ENCODE results near the gene NMU.
"Not testable (repeated sequence)": the region's sequence is repeated elsewhere in the genome, so short reads cannot be mapped to it uniquely, and the experiment has no call there.

The NMU gene

GRCh38 chr4:55611358-55612059 is 24.6 kb downstream of the NMU start:
- no peaks in the 10 kb centered on the region for H3K9me3 ChIP-seq (replicated peaks in 1 of 11)
- H3K4me1 ChIP-seq = peaks cover 0 to 5% (median 0%) of the 10 kb centered on the region in 10 experiments; a peak in 1 of 20 replicates
- H3K36me3 ChIP-seq = no peaks in the 10 kb centered on the region

DNA sequence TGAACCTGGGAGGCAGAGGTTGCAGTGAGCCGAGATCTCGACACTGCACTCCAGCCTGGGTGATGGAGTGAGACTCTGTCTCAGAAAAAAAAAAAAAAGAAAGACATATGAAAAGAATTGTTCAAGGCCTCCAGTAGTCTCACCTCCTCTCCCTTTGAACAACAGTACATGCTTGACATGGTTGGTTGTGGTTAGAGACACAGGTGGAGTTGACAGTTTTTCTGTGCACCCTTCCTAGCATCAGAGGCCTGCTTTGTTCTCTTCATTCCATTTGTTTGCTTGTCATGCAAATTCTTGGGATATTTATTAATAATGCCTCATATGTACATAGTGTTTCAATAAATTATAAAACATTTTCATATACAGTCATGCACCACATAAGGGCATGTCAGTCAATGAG is 25.7 kb downstream of the NMU start:
- Histone ChIP-seq H3K36me3 (no peaks in the 10 kb centered on the region), H3K27me3 (no peaks in the 10 kb centered on the region), H3K27ac (no peak overlapping the region), H3K9ac (no peak overlapping the region), H3K4me3 (no peak overlapping the region), H4K20me1 (no peaks in the 10 kb centered on the region), H3K4me2 (no peak overlapping the region), H3K4me1 (peaks cover 0 to 5% (median 0%) of the 10 kb centered on the region in 10 experiments; a peak in 1 of 20 replicates), H3K9me3 (replicated peaks in 1 of 11) (no peaks in the 10 kb centered on the region)
- TF ChIP-seq Cebpa-rat (IDR thresholded peaks at IDR 0.05) = no peak

More at GRCh38 chr4:55611358-55612059, 24.6 kb downstream of the NMU start:
- H3K27ac ChIP-seq = no peak overlapping the region
- no peak overlapping the region for H3K9ac ChIP-seq
- no peaks in the 10 kb centered on the region for H3K27me3 ChIP-seq
- H3K4me2 ChIP-seq = no peak overlapping the region
- no peak for TF ChIP-seq Cebpa-rat (IDR thresholded peaks at IDR 0.05)
- no peak overlapping the region for H3K4me3 ChIP-seq
- no peaks in the 10 kb centered on the region for H4K20me1 ChIP-seq

DNA sequence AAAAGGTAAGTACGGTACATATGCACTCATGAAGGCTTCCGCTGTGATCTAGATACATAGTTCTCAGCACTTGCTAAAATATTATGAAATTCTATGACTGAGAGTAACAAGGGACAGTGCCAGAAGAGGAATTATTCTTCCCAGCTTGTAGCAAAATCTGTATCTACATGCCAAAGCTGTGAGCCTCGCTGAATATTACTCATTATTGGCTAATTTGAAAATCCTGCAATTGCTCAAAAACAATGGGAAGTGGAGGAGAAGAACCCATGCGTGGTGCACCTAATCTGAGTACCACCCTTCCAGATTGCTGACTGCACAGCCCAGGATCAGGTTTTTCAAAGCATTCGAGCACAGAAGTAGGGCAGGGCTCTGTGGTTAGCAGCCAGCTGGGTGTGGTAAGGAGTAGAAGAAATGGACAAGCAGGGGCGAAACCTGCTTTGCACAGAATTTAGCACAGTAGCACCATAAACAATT is 26.7 kb downstream of the NMU start:
- Histone ChIP-seq H3K9me3 (replicated peaks in 1 of 11) (no peaks in the 10 kb centered on the region), H3K27ac (no peak overlapping the region), H3K4me2 (no peak overlapping the region), H3K36me3 (no peaks in the 10 kb centered on the region), H3K4me1 (peaks cover 0 to 5% (median 0%) of the 10 kb centered on the region in 10 experiments; a peak in 1 of 20 replicates), H3K9ac (no peak overlapping the region), H4K20me1 (no peaks in the 10 kb centered on the region), H3K27me3 (no peaks in the 10 kb centered on the region), H3K4me3 (no peak overlapping the region)
- no peak for TF ChIP-seq Cebpa-rat (IDR thresholded peaks at IDR 0.05)

DNA sequence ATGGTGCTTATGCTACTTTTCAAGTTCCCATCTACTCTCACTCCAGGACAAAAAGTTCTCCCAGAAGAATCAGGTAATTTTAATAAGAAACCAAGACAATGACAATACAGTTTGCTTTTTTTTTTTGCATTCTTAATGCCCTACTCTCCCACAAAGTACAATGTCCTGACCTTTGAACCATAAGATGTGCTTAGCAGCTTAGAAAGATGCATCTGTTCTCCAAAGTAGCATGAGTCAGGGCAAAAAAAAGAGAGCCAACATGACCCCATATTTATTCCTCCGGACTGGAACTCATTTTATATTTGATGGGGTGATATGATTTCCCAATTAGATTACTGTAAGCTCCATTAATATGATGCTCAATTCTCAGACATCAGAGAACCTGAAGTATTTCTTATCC is 27.5 kb downstream of the NMU start:
- H4K20me1 ChIP-seq = no peaks in the 10 kb centered on the region
- H3K27ac ChIP-seq = no peak overlapping the region
- H3K4me1 ChIP-seq = peaks cover 0 to 5% (median 0%) of the 10 kb centered on the region in 10 experiments; a peak in 1 of 20 replicates
- H3K4me2 ChIP-seq = no peak overlapping the region
- no peak for TF ChIP-seq Cebpa-rat (IDR thresholded peaks at IDR 0.05)
- no peaks in the 10 kb centered on the region for H3K27me3 ChIP-seq
- H3K36me3 ChIP-seq = no peaks in the 10 kb centered on the region
- no peak overlapping the region for H3K9ac ChIP-seq
- H3K4me3 ChIP-seq = no peak overlapping the region
- no peaks in the 10 kb centered on the region for H3K9me3 ChIP-seq (replicated peaks in 1 of 11)

GRCh38 chr4:55604996-55605395 is 31.1 kb downstream of the NMU start:
- H3K9ac ChIP-seq = no peak overlapping the region
- H3K27ac ChIP-seq = no peak overlapping the region
- H3K36me3 ChIP-seq = no peaks in the 10 kb centered on the region
- H3K9me3 ChIP-seq (replicated peaks in 1 of 11) = no peaks in the 10 kb centered on the region
- peaks cover 0 to 5% (median 0%) of the 10 kb centered on the region in 10 experiments; a peak in 1 of 20 replicates for H3K4me1 ChIP-seq
- no peaks in the 10 kb centered on the region for H4K20me1 ChIP-seq
- no peak overlapping the region for H3K4me2 ChIP-seq
- TF ChIP-seq Cebpa-rat (IDR thresholded peaks at IDR 0.05) = no peak
- no peaks in the 10 kb centered on the region for H3K27me3 ChIP-seq
- H3K4me3 ChIP-seq = no peak overlapping the region

DNA sequence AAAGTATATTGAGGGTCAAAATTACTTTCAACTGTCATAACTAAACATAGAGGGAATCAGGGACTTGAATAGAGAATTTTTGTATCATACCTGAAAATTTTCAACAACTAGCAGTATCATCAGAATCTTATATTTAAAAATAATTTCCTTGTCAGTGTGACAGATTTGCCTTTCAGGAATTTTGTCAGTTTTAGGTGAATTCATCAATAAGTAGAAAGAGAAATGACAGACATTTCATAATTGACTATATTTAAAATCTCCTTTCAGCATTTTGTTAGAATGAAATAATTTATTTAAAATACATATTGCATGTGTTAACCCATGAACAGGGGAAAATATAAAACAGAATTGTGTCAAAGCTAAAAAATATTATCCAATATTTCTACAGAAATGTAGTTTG is 35.5 kb downstream of the NMU start:
- no peaks in the 10 kb centered on the region for H3K36me3 ChIP-seq
- no peak overlapping the region for H3K4me3 ChIP-seq
- H3K4me1 ChIP-seq = no peaks in the 10 kb centered on the region
- H3K4me2 ChIP-seq = no peak overlapping the region
- no peaks in the 10 kb centered on the region for H3K27me3 ChIP-seq
- H4K20me1 ChIP-seq = no peaks in the 10 kb centered on the region
- H3K9me3 ChIP-seq (replicated peaks in 1 of 11) = no peaks in the 10 kb centered on the region; a peak in 1 of 22 replicates
- H3K27ac ChIP-seq = no peak overlapping the region
- no peak for TF ChIP-seq Cebpa-rat (IDR thresholded peaks at IDR 0.05)
- no peak overlapping the region for H3K9ac ChIP-seq

GRCh38 chr4:55598641-55599040 is 37.5 kb downstream of the NMU start:
- H3K9me3 ChIP-seq (replicated peaks in 1 of 11) = no peaks in the 10 kb centered on the region; a peak in 1 of 22 replicates
- no peaks in the 10 kb centered on the region for H3K4me1 ChIP-seq
- H4K20me1 ChIP-seq = no peaks in the 10 kb centered on the region
- H3K27me3 ChIP-seq = no peaks in the 10 kb centered on the region
- H3K36me3 ChIP-seq = no peaks in the 10 kb centered on the region
- no peak for TF ChIP-seq Cebpa-rat (IDR thresholded peaks at IDR 0.05)
- no peak overlapping the region for H3K4me2 ChIP-seq
- H3K27ac ChIP-seq = no peak overlapping the region
- H3K4me3 ChIP-seq = no peak overlapping the region
- no peak overlapping the region for H3K9ac ChIP-seq

DNA sequence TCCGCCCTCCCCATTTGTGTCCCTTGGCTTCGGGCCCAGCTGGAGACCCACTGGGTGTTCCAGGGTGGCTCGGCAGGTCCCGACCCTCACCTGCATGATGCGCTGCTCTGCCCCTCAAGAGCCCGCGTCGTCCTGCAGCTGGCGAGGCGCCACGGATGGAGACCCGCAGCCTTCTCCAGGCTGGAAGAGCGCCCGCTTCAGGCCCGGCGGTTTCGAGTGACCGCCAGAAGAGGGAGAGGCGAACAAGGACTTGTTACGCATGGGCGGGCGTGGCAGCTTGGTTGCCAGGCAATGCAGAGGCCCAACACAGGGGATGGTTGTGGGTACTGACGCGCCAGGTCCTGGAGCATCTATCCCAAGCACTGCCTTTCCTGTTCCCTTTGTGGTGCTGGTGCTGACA is 44.1 kb downstream of the NMU start, which contains the start of gene PDCL2:
TSS of gene PDCL2 (minus strand) at position 232 of the 400 bp plus-strand sequence. CDS start at position 96, 136 bp downstream.
- Histone ChIP-seq H3K27me3 (no peaks in the 10 kb centered on the region), H3K4me3 (no peak within 1 kb of the TSS), H3K9me3 (replicated peaks in 1 of 11) (peaks cover 0 to 23% (median 15%) of the 10 kb centered on the region in 11 experiments; a peak in 16 of 22 replicates), H3K9ac (no peak within 1 kb of the TSS), H3K27ac (no peak within 1 kb of the TSS), H4K20me1 (no peaks in the 10 kb centered on the region), H3K4me2 (no peak within 1 kb of the TSS), H3K36me3 (no peaks in the 10 kb centered on the region), H3K4me1 (no peaks in the 10 kb centered on the region)
- TF ChIP-seq Cebpa-rat (IDR thresholded peaks at IDR 0.05) = no peak

GRCh38 chr4:55588160-55588559 is 47.9 kb downstream of the NMU start:
- H3K27ac ChIP-seq = no peak overlapping the region
- H3K4me1 ChIP-seq = no peaks in the 10 kb centered on the region
- H4K20me1 ChIP-seq = no peaks in the 10 kb centered on the region
- H3K4me2 ChIP-seq = no peak overlapping the region
- no peak for TF ChIP-seq Cebpa-rat (IDR thresholded peaks at IDR 0.05)
- no peak overlapping the region for H3K9ac ChIP-seq
- no peaks in the 10 kb centered on the region for H3K27me3 ChIP-seq
- H3K36me3 ChIP-seq = no peaks in the 10 kb centered on the region
- peaks cover 6 to 30% (median 22%) of the 10 kb centered on the region in 11 experiments; a peak in 20 of 22 replicates for H3K9me3 ChIP-seq (replicated peaks in 1 of 11)
- H3K4me3 ChIP-seq = no peak overlapping the region

DNA sequence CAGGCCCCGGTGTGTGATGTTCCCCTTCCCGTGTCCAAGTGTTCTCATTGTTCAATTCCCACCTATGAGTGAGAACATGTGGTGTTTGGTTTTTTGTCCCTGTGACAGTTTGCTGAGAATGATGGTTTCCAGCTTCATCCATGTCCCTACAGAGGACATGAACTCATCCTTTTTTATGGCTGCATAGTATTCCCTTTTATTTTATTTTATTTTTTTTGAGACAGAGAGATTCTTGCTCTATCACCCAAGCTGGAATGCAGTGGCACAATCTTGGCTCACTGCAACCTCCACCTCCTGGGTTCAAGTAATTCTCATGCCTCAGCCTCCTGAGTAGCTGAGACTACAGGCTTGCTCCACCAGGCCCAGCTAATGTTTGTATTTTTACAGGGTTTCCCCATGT is 53.3 kb downstream of the NMU start:
- not testable (repeated sequence) for H3K4me3 ChIP-seq, H3K9ac ChIP-seq, H3K27ac ChIP-seq, H3K27me3 ChIP-seq, H3K36me3 ChIP-seq, H4K20me1 ChIP-seq, H3K4me2 ChIP-seq
- H3K9me3 ChIP-seq (replicated peaks in 1 of 11) = peaks cover 10 to 16% (median 12%) of the 10 kb centered on the region in 11 experiments; a peak in 19 of 22 replicates
- H3K4me1 ChIP-seq = peaks cover 0 to 23% (median 15%) of the 10 kb centered on the region in 10 experiments; a peak in 11 of 20 replicates
